DLD1 (cell line): ENCODE data around the gene CADM1.

Experiments used
- in situ Hi-C: cut with HindIII; loops from 2 replicates; pipeline ENCODE4 v1.10.0; 2017; ENCODE audit warnings: low sequenced_read_pairs

Gene CADM1

GRCh38 chr11:115504276-115505158, at the start of gene CADM1:
Gene CADM1, minus strand, starts transcription at chr11:115504415.
- in situ Hi-C loops: loop anchor here (25.0 kb wide), 1 partner anchor 167 kb away; no protein-coding TSS in a partner anchor

GRCh38 chr11:115552773-115553438, 48.7 kb upstream of the CADM1 start:
- in situ Hi-C loops: no loop called here

- in situ Hi-C loops: no loop called here
Observed at GRCh38 chr11:115552151-115552772, 48.0 kb upstream of the CADM1 start.

DNA sequence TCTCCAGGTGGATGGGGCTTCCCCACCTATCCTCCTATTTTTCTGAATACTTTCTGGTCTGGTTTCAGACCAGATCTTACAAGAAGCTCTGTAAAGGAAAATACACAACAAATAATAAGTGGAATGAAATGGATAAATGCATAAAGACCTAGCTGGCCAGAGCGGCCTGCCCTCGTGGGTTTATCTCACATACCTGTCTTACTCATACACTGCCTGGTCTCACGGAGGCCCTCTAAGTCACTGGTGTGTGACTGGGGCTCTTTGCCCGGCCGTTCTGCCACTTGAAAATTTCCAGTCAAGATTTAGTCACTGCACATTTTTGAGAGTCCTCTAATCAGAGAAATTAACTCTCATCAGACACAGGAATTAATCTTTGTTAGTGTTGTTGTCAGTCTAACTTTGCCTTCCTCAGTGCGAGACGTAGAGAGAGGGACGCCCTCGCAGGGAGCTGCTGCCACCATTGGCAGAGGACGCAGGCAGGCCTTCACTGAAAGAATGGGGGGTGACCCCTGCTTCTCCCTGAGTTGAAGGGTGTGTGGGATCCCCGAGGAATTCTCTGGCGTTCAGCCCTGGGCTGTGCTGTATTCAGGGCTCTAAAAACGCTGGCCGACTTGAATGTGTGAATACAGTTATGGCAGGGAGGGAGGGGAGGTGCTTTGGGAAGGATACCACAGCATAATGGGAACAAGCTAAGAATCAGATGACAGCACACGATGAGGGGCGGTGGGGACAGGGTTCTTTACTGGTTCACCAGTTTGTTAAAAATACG, 46.3 kb upstream of the CADM1 start:
- in situ Hi-C loops: no loop called here

DNA sequence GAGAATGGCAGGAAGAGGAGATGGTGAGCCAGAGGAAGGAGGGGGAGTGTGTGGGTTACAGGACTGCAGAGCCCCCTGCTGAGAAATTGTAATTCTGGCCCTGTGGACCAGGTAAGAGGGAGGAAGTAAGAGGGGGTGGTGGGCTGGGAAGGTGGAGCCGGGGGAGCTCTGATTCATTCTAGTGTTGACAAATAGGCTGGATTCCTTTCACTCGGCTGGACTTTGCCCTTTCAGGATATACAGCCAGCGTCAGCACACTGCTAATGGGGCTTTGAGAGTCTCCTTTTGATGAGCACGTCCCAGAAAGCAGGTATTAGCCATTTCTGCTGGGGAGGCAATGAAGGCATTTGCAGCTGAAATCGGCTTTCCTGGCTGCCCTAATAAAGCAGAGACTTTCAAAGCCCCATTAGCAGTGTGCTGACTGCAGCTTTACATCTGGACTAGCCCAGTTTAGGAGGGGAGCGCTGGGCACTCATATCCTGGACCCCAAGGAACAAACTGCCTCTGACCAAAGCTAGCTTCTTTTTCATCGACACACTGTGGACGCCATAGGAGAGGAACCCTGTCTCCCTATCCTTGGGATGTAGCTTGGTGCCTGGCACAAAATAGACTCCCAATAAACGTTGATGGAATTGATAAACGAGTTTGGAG, 44.8 kb upstream of the CADM1 start:
- in situ Hi-C loops: no loop called here

GRCh38 chr11:115545581-115546210, 41.5 kb upstream of the CADM1 start:
- in situ Hi-C loops: no loop called here

DNA sequence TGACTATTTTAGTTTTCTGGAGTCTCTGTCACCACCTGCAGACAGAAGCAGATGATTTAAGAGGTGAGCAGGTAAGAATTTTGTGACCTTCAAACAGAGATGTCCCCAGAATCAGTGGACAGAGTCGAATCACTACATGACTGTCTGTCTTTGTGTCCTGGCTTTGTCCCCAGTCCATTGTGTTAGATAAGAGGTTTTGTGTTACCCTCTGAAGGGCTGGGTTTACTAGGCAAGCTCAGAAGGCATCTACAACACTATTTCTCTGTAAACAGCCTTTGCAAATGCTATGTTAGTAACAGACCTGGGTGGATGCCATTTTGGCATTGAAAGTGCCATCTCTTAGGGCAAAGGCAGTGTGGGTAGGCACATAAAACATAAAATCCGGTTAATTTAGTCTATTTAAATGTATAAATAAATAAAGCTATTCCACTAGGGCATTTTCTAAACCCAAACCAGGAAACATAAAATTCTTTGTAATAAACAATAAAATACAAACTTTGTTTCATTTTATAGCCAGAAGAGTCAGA, 40.3 kb upstream of the CADM1 start:
- in situ Hi-C loops: no loop called here

- in situ Hi-C loops: no loop called here
Observed at GRCh38 chr11:115541518-115541917, 37.3 kb upstream of the CADM1 start.

DNA sequence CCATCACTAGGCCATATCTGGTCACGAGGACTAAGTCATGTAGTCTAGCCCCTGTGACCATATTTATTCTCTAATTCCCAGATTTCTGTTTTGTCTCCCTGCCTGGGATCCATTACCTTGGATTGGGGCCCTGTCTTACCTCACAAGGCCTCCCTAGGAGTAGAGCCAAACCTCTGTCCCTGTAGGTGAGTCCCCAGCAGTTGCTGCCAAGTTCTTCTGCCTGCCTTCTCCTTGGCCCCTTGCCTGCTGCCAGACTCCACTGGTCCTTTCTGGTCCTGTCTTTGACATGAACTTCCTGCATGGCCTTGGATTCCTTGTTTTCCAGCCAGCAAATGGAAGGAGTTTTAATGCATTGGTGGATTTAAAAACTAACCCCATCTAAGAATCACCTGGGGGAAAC, 35.6 kb upstream of the CADM1 start:
- in situ Hi-C loops: no loop called here

DNA sequence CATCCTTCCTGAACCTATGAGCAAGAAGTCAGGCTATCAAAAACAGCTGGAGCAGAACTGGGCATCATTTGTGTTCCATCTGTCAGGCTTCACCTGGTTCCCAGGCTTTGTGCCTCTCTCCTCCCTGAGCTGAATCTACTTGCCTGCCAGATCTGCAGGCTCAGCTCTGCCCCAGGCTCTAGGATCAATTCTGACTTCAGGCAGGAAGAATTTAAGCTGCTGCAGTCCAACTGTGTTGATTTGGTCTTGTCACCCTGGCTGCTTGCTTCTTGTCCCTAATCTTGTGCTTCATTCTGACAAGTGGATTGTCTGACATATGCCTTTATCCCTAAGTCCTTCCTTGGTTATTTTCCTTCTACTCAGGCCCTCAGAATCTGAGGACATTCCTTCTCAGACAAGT, 31.6 kb upstream of the CADM1 start:
- in situ Hi-C loops: no loop called here

- in situ Hi-C loops: no loop called here
Observed at GRCh38 chr11:115530752-115531151, 26.5 kb upstream of the CADM1 start.

DNA sequence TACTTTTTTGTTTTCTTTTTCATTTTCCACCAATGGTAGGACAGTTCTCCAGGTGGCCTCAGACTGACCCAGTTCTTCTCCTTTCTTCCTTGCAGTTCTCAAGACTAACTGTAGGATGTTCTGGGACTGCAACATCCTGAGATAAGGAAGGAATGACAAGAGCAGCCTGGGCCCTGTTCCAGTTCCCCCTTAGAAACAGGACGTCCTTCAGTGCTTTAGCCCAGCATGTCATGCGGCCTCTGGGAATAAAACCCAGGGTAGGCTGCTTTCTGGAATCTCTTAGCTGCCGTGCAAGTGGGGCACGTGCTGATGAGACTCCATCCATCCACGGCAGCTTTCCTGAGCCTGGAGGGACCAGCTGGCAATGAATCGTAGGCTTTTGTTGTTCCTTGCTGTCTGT, 24.0 kb upstream of the CADM1 start:
- in situ Hi-C loops: no loop called here

DNA sequence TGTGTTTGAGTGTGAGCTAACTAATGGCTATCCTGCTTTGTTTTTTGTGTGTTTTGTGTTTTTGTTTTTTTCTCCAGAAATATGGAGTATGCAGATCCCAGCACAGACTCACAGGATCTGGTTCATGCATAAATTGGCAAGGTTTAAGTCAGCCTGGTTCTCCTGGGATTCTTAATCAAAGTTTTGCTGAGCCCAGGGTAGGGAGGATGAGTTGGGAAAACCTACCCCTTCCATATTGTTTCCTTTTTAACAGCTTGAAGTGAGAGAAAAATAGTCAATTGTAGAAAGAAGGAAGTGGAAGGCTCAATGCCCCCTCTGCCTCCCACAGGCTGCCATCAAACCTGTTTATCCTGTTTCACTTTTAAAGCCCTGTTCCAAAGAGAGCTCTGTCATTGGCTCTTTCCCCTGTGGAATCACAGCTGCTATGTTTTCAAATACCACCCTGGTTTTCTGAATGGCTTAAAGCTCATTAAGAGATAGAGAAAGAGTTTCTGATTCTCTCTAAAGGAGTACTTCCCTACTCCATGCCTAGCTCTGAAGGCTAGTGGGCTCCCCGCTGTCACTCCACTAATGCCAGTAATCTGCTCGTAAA, 23.4 kb upstream of the CADM1 start:
- in situ Hi-C loops: no loop called here

DNA sequence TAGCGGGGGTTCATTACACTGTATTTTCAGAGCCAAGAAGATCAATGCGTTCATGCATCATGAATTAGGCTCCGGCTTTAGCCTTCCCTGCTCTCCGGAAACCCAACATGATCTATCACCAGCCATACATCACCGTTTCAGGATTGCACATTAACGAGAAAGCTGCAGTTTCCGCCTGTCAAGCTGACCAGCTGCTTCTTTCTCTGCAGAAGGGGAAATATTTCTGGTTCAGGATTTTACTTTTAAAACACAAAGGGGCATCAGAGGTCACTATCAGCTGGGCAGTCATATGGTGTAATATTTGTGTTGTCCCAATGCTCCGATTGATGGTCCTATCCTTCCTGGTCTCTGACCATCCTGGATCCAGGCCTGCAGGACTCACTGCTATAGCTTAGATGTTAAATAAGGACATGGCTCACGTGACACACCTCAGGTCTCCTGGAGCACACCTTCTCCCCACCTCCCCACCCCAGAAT, 21.4 kb upstream of the CADM1 start:
- in situ Hi-C loops: no loop called here

GRCh38 chr11:115524572-115524971, 20.4 kb upstream of the CADM1 start:
- in situ Hi-C loops: loop anchor here (25.0 kb wide), 1 partner anchor 187 kb away; no protein-coding TSS in a partner anchor

GRCh38 chr11:115523727-115524399, 19.6 kb upstream of the CADM1 start:
- in situ Hi-C loops: loop anchor here (25.0 kb wide), 1 partner anchor 187 kb away; no protein-coding TSS in a partner anchor

DNA sequence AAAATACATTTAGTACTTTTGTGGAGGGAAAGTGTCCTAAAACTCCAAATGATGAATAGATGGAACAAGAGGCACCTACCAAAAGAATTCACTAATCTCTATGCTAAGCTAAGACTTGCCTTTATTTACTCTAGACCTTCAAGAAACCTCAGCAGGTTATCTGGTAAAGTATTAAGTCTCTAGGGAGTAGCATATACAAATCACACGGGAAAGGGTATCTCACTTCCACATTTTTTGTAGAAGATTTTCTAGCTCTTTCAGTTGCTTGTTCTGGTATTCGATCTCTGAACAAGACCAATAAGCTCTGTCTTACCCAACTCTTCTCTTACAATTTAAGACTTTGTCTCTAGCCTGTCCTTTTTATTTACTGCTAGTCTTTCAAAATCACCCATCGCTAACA, 18.1 kb upstream of the CADM1 start:
- in situ Hi-C loops: loop anchor here (25.0 kb wide), 1 partner anchor 185 kb away; no protein-coding TSS in a partner anchor

DNA sequence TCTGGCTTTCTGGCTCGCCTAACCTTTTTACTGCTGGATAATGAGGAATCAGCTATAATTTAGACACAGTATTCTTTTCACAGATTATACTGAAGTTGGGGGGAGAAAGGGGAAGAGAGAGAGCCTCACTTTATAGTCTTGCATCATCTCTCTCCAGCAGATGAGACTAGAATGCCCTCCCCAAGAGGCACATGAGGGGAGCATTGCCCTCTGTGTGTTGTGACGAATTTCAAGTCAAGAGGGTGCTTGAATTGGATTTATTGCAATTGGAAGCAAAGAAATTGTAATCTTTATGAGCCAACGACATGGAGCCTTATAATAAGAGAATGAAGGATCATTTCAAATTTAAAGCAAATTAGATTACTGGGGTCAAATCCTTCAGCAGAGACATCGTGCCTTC, 17.6 kb upstream of the CADM1 start:
- in situ Hi-C loops: loop anchor here (25.0 kb wide), 1 partner anchor 185 kb away; no protein-coding TSS in a partner anchor
